SK-N-SH (cell line): ENCODE results near the gene CDH4.

ENCODE experiments used
- ELF1 ChIP-seq: IDR thresholded peaks from 2 replicates; pipeline ENCODE4 v1.4.0; 2012
- FOSL2 ChIP-seq: IDR thresholded peaks from 2 replicates; pipeline ENCODE4 v1.4.0; 2012; ENCODE audit warnings: low read depth, mild to moderate bottlenecking, moderate library complexity, borderline replicate concordance
- GABPA ChIP-seq: IDR thresholded peaks from 2 replicates; pipeline ENCODE4 v1.4.0; 2012; ENCODE audit warnings: low read depth, mild to moderate bottlenecking
- JUND ChIP-seq: IDR thresholded peaks from 2 replicates; pipeline ENCODE4 v1.4.0; 2012
- MXI1 ChIP-seq: IDR thresholded peaks from 2 replicates; pipeline ENCODE4 v1.6.1; 2012; ENCODE audit warnings: mild to moderate bottlenecking, low read depth, low read length, improper control_type of control experiment
- NRF1 ChIP-seq: IDR thresholded peaks from 2 replicates; pipeline ENCODE4 v1.6.1; 2012; ENCODE audit warnings: low read depth, mild to moderate bottlenecking, low read length
- POLR2AphosphoS5 ChIP-seq: IDR thresholded peaks from 2 replicates; pipeline ENCODE4 v1.6.1; 2012; ENCODE audit warnings: low read depth, low read length
- RCOR1 ChIP-seq: fragments of 150-350 bp; IDR thresholded peaks from 2 replicates; pipeline ENCODE4 v1.6.1; 2017; ENCODE audit warnings: antibody characterized with exemption, low read length
- REST ChIP-seq: IDR thresholded peaks from 2 replicates; pipeline ENCODE4 v1.6.1; 2012; ENCODE audit warnings: mild to moderate bottlenecking, low read depth, low read length, moderate library complexity
- RXRA ChIP-seq: IDR thresholded peaks from 2 replicates; pipeline ENCODE4 v1.4.0; 2012; ENCODE audit warnings: low read depth, mild to moderate bottlenecking, borderline replicate concordance
- SMC3 ChIP-seq: IDR thresholded peaks from 2 replicates; pipeline ENCODE4 v1.6.1; 2012; ENCODE audit warnings: low read depth, low read length, improper control_type of control experiment
- TAF1 ChIP-seq: IDR thresholded peaks from 2 replicates; pipeline ENCODE4 v1.6.1; 2012; ENCODE audit warnings: low read depth, mild to moderate bottlenecking, low read length, moderate library complexity, borderline replicate concordance
- YY1 ChIP-seq: IDR thresholded peaks from 2 replicates; pipeline ENCODE4 v1.4.0; 2012; ENCODE audit warnings: low read depth, mild to moderate bottlenecking
- TF ChIP-seq, protein P1 (sequence below): fragments of 200-600 bp; sonication (generic); IDR thresholded peaks from 2 replicates; pipeline ENCODE4 v1.6.1; 2017; ENCODE audit warnings: antibody characterized with exemption, mild to moderate bottlenecking, moderate library complexity

DNA sequence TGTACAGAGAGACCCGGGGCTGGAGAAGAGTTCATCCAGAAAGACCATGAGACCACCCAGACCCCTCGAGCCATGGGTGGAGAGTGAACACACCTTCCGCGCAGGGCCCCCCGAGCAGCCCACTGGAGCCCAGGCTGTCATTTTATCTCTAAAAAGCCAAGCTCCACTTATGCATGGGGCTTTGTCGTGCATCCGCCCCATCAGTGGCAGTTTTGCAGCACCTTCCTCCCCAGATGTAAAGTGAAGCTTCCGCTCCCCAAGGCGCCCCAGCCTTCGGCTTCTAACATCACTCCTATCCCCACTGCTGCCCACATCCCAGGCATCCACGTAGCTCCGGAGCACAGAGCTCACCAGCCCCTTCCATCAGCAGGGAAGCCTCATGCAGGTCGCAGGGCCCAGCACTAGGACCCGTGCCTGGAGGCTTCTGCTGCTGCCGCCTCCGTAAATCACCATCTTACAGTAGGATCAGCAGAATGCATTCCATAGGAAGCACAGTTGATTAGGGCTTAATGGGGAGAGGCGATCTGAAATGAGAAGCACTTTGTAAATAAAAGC is 512.5 kb downstream of the CDH4 start:
- TF ChIP-seq, protein P1, sequence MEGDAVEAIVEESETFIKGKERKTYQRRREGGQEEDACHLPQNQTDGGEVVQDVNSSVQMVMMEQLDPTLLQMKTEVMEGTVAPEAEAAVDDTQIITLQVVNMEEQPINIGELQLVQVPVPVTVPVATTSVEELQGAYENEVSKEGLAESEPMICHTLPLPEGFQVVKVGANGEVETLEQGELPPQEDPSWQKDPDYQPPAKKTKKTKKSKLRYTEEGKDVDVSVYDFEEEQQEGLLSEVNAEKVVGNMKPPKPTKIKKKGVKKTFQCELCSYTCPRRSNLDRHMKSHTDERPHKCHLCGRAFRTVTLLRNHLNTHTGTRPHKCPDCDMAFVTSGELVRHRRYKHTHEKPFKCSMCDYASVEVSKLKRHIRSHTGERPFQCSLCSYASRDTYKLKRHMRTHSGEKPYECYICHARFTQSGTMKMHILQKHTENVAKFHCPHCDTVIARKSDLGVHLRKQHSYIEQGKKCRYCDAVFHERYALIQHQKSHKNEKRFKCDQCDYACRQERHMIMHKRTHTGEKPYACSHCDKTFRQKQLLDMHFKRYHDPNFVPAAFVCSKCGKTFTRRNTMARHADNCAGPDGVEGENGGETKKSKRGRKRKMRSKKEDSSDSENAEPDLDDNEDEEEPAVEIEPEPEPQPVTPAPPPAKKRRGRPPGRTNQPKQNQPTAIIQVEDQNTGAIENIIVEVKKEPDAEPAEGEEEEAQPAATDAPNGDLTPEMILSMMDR = no peak
- TF ChIP-seq GABPA (no peak), REST (no peak), RXRA (no peak), POLR2AphosphoS5 (no peak), TAF1 (no peak), ELF1 (no peak), FOSL2 (no peak), MXI1 (no peak), SMC3 (no peak), RCOR1 (no peak), YY1 (no peak), JUND (no peak), NRF1 (no peak)
